ENCODE data around the gene CHTOP.

DNA sequence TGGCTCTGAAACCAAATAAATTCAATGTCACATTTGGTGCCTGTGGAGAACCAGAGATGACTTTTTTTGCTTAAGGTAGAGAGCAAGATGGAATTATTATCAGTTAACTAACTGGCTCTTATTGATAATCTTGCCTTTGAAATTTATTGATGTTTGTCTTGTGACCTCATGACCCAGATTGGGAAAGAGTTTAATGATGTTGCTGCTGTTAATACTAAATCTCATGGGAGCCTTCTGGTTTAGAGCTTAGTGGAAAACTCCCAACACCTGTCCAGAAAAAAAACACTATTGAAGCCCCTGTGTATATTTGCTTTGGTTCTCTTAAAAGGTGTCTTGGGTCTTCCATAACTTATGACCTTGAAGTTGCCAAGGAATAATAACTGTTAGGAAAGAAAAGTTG is 9.9 kb downstream of the CHTOP start:
- TF ChIP-seq, protein P1, sequence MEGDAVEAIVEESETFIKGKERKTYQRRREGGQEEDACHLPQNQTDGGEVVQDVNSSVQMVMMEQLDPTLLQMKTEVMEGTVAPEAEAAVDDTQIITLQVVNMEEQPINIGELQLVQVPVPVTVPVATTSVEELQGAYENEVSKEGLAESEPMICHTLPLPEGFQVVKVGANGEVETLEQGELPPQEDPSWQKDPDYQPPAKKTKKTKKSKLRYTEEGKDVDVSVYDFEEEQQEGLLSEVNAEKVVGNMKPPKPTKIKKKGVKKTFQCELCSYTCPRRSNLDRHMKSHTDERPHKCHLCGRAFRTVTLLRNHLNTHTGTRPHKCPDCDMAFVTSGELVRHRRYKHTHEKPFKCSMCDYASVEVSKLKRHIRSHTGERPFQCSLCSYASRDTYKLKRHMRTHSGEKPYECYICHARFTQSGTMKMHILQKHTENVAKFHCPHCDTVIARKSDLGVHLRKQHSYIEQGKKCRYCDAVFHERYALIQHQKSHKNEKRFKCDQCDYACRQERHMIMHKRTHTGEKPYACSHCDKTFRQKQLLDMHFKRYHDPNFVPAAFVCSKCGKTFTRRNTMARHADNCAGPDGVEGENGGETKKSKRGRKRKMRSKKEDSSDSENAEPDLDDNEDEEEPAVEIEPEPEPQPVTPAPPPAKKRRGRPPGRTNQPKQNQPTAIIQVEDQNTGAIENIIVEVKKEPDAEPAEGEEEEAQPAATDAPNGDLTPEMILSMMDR (IDR thresholded peaks at IDR 0.05), result no peak
- no peak for TF ChIP-seq POLR2A (IDR thresholded peaks at IDR 0.05)
